ENCODE measurements around the gene USP48. TPM values are rescaled to one million over a fixed set of nuclear protein-coding genes. Genes with fewer than 3 reads are reported as not detected.

USP48 gene
- total and polyA plus RNA-seq, 2 of the 8 experiments (the other 6 are each of a cell fraction or from before 2014, with no cell fraction given) = 12.8 to 83.5 TPM

DNA sequence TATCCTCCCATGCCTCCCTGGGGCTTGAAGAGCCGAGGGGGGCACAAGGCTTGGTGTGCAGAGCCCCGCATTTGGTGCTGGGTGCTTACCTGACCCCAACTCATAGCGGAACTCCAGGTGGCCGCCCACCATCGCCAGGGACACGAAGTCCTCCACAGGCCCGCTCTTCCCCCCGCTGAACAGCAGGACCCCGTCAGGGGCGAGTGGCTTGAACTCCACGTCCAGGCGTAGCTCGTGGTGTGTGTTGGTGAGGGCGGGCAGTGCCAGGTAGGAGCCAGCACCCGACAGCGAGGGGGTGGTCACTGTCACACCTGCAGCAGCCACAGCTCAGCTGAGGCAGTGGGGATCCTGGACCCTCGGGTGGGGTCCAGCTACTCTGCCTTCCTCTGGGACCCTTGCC is 46.3 kb upstream of the USP48 start:
- no peak overlapping the region for H3K4ac ChIP-seq (replicated peaks; ENCODE audit: insufficient read length, low read depth, low read length)
- no peak overlapping the region for H2BK5ac ChIP-seq (ENCODE audit: low read depth, low read length)
- no peak overlapping the region for H2AK5ac ChIP-seq (ENCODE audit: low read depth, low read length)
- no peak overlapping the region for H3K18ac ChIP-seq (ENCODE audit: extremely low read depth, low read length)
- H3K23me2 ChIP-seq (ENCODE audit: low read depth, low read length) = no peaks in the 10 kb centered on the region
- H4K8ac ChIP-seq (ENCODE audit: extremely low read depth, insufficient read depth, low read length) = no peak overlapping the region
- no peaks in the 10 kb centered on the region for H3K4me1 ChIP-seq (replicated peaks in 1 of 4; ENCODE audit: control insufficient read depth in 3 of 4, insufficient read depth in 4 of 4, low read length in 3 of 4)
- no peak overlapping the region for H3K56ac ChIP-seq (replicated peaks; ENCODE audit: insufficient read length, low read depth, low read length)
- CTCF ChIA-PET (ENCODE audit: partially characterized antibody) = interaction anchor here (0.9 kb wide), 1 partner anchor 126 kb away, joined by 3 read pairs; no protein-coding TSS in a partner anchor
- FAIRE-seq = no peak
- H3K9ac ChIP-seq (replicated peaks in 1 of 4; ENCODE audit: extremely low read depth in 1 of 4, low read depth in 3 of 4, low read length in 3 of 4) = no peak overlapping the region
- no peak overlapping the region for H2BK20ac ChIP-seq (ENCODE audit: low read length)
- no peak overlapping the region for H3K4me2 ChIP-seq (ENCODE audit: insufficient read depth in 1 of 2, low read depth in 2 of 2, low read length in 2 of 2)
- no peak for DNase-seq (ENCODE audit: low read depth in 1 of 2, low spot score in 2 of 2)
- H3K9me3 ChIP-seq (ENCODE audit: insufficient read depth in 2 of 2, low read depth in 1 of 2, low read length in 1 of 2) = peaks cover under 1 to 2% of the 10 kb centered on the region in 2 experiments; a peak in 1 of 4 replicates
- H3K36me3 ChIP-seq (ENCODE audit: control insufficient read depth in 2 of 4, insufficient read depth in 4 of 4, low read length in 3 of 4) = peaks cover 21 to 68% (median 52%) of the 10 kb centered on the region in 4 experiments
- peaks cover 0 to 5% of the 10 kb centered on the region in 2 experiments for H4K20me1 ChIP-seq (replicated peaks in 1 of 2; ENCODE audit: control insufficient read depth in 1 of 2, insufficient read depth in 2 of 2, low read length in 2 of 2)
- no peak overlapping the region for H2BK120ac ChIP-seq (replicated peaks; ENCODE audit: low read depth, low read length)
- H3K23ac ChIP-seq (ENCODE audit: insufficient read length) = no peak overlapping the region
- no peaks in the 10 kb centered on the region for H3K27me3 ChIP-seq (replicated peaks in 1 of 4; ENCODE audit: control insufficient read depth in 3 of 4, extremely low read depth in 1 of 4, insufficient read depth in 3 of 4, low read length in 3 of 4)
- H3K79me2 ChIP-seq (ENCODE audit: control insufficient read depth in 1 of 2, insufficient read depth in 2 of 2, low read length in 2 of 2) = no peaks in the 10 kb centered on the region
- H3K79me1 ChIP-seq (ENCODE audit: low read depth, low read length) = no peaks in the 10 kb centered on the region
- no peak overlapping the region for H3K27ac ChIP-seq (ENCODE audit: low read depth, low read length)
- 91% methylated on average over 17 of the region's 17 CpGs; no CpG with 5 or more reads in 1 of the 2 experiments for WGBS, 2 experiments (ENCODE audit: extremely low coverage in 1 of 2, insufficient coverage in 1 of 2, insufficient read length in 1 of 2, insufficient replicate concordance in 2 of 2, low coverage in 1 of 2, low lambda C conversion rate in 2 of 2, missing lambda C conversion rate in 1 of 2)
- H3K4me3 ChIP-seq (ENCODE audit: extremely low read depth in 1 of 4, insufficient read depth in 2 of 4, low read depth in 3 of 4, low read length in 4 of 4) = no peak overlapping the region
- no peak overlapping the region for H4K5ac ChIP-seq (ENCODE audit: insufficient read length, low read depth, low read length)
- H4K91ac ChIP-seq (replicated peaks; ENCODE audit: insufficient read length, low read length) = no peak overlapping the region
- POLR2A ChIA-PET (ENCODE audit: partially characterized antibody) = no interaction called here
- H3K14ac ChIP-seq (ENCODE audit: insufficient read length) = no peak overlapping the region
- H2BK15ac ChIP-seq (ENCODE audit: low read length) = no peak overlapping the region
- no peak overlapping the region for H2AFZ ChIP-seq (ENCODE audit: low read length)
- no peak overlapping the region for H2BK12ac ChIP-seq (ENCODE audit: low read depth, low read length)
- TF ChIP-seq, protein P1, sequence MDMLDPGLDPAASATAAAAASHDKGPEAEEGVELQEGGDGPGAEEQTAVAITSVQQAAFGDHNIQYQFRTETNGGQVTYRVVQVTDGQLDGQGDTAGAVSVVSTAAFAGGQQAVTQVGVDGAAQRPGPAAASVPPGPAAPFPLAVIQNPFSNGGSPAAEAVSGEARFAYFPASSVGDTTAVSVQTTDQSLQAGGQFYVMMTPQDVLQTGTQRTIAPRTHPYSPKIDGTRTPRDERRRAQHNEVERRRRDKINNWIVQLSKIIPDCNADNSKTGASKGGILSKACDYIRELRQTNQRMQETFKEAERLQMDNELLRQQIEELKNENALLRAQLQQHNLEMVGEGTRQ (IDR thresholded peaks at IDR 0.05; ENCODE audit: low read length) = no peak
- TF ChIP-seq YY1 (IDR thresholded peaks at IDR 0.05; ENCODE audit: low read depth, low read length) (no peak), GTF2F1 (IDR thresholded peaks at IDR 0.05; ENCODE audit: borderline replicate concordance, low read depth, low read length) (no peak), BRCA1 (IDR thresholded peaks at IDR 0.05; ENCODE audit: low read depth, low read length) (no peak), KDM1A (IDR thresholded peaks at IDR 0.05; ENCODE audit: borderline replicate concordance, low read length) (no peak), TAF7 (optimal IDR thresholded peaks at IDR 0.05; ENCODE audit: borderline replicate concordance, low read depth, low read length) (no peak), POLR2AphosphoS5 (IDR thresholded peaks at IDR 0.05; ENCODE audit: low read depth, low read length) (no peak), TEAD4 (IDR thresholded peaks at IDR 0.05; ENCODE audit: low read depth, low read length) (no peak), TCF12 (IDR thresholded peaks at IDR 0.05; ENCODE audit: low read depth, low read length) (no peak)
- TF ChIP-seq, protein P2, sequence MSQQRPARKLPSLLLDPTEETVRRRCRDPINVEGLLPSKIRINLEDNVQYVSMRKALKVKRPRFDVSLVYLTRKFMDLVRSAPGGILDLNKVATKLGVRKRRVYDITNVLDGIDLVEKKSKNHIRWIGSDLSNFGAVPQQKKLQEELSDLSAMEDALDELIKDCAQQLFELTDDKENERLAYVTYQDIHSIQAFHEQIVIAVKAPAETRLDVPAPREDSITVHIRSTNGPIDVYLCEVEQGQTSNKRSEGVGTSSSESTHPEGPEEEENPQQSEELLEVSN (IDR thresholded peaks at IDR 0.05) = no peak
- TF ChIP-seq, protein P3, sequence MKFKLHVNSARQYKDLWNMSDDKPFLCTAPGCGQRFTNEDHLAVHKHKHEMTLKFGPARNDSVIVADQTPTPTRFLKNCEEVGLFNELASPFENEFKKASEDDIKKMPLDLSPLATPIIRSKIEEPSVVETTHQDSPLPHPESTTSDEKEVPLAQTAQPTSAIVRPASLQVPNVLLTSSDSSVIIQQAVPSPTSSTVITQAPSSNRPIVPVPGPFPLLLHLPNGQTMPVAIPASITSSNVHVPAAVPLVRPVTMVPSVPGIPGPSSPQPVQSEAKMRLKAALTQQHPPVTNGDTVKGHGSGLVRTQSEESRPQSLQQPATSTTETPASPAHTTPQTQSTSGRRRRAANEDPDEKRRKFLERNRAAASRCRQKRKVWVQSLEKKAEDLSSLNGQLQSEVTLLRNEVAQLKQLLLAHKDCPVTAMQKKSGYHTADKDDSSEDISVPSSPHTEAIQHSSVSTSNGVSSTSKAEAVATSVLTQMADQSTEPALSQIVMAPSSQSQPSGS (IDR thresholded peaks at IDR 0.05; ENCODE audit: low read length) = no peak
